ENCODE measurements around the gene NACAD.

GRCh38 chr7:45065031-45065995 lies 23.5 kb downstream of the NACAD start:
- no peak for TF ChIP-seq CTCF (IDR thresholded peaks at IDR 0.05)
- TF ChIP-seq POLR2A (IDR thresholded peaks at IDR 0.05), result no peak
